ENCODE results near the gene CRKL.

DNA sequence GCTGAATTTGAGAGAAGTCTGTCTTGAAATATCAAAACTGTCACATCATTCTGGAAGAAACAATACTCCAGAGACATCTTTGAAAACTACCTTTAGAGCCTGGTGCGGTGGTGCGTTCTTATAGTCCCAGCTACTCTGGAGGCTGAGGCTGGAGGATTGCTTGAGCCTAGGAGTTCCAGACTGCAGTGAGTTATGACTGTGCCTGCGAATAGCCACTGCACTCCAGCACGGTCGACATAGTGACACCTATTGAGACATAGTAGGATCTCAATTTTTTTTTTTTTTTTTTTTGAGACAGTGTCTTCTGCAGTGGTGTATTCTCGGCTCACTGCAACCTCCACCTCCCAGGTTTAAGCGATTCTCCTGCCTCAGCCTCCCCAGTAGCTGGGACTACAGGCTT is 38.3 kb downstream of the CRKL start:
- TF ChIP-seq EZH2 (IDR thresholded peaks at IDR 0.05; ENCODE audit: borderline replicate concordance, insufficient read depth, low read depth, low read length, poor library complexity, severe bottlenecking), result no peak
- TF ChIP-seq, protein P1, sequence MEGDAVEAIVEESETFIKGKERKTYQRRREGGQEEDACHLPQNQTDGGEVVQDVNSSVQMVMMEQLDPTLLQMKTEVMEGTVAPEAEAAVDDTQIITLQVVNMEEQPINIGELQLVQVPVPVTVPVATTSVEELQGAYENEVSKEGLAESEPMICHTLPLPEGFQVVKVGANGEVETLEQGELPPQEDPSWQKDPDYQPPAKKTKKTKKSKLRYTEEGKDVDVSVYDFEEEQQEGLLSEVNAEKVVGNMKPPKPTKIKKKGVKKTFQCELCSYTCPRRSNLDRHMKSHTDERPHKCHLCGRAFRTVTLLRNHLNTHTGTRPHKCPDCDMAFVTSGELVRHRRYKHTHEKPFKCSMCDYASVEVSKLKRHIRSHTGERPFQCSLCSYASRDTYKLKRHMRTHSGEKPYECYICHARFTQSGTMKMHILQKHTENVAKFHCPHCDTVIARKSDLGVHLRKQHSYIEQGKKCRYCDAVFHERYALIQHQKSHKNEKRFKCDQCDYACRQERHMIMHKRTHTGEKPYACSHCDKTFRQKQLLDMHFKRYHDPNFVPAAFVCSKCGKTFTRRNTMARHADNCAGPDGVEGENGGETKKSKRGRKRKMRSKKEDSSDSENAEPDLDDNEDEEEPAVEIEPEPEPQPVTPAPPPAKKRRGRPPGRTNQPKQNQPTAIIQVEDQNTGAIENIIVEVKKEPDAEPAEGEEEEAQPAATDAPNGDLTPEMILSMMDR (IDR thresholded peaks at IDR 0.05), result no peak
